MM.1S (cell line): ENCODE measurements around the gene TIPRL.

ENCODE experiments used
- DNase-seq: peaks from one replicate; pipeline ENCODE4 v3.0.0-alpha.2; 2015
- H2AFZ ChIP-seq: fragments of 300-600 bp; sonication (generic); 2 replicates; pipeline ENCODE4 v1.6.0; 2016; ENCODE audit warnings: antibody characterized with exemption, low read length
- H3F3A ChIP-seq: fragments of 300-600 bp; sonication (generic); 2 replicates; pipeline ENCODE4 v1.6.1; 2016; ENCODE audit warnings: mild to moderate bottlenecking, antibody characterized with exemption, low read length, moderate library complexity, mixed read lengths; ENCODE audit not compliant: insufficient read depth
- H3K27ac ChIP-seq: fragments of 300-600 bp; sonication (generic); 2 replicates; pipeline ENCODE4 v1.5.1; 2016; ENCODE audit warnings: mild to moderate bottlenecking, low read length
- H3K27me3 ChIP-seq: fragments of 300-600 bp; sonication (generic); replicated peaks from 2 replicates; pipeline ENCODE4 v1.6.0; 2016; ENCODE audit warnings: low read length; ENCODE audit not compliant: insufficient read depth
- H3K36me3 ChIP-seq: fragments of 300-600 bp; sonication (generic); replicated peaks from 2 replicates; pipeline ENCODE4 v1.6.1; 2016; ENCODE audit warnings: mild to moderate bottlenecking, low read length, mixed read lengths; ENCODE audit not compliant: insufficient read depth
- H3K4me1 ChIP-seq: fragments of 300-600 bp; sonication (generic); 2 replicates; pipeline ENCODE4 v1.6.1; 2016; ENCODE audit warnings: low read length, mixed read lengths
- H3K4me2 ChIP-seq: fragments of 300-600 bp; sonication (generic); 2 replicates; pipeline ENCODE4 v1.6.0; 2016; ENCODE audit warnings: low read depth, low read length
- H3K4me3 ChIP-seq: fragments of 300-600 bp; sonication (generic); 2 replicates; pipeline ENCODE4 v1.5.1; 2016; ENCODE audit warnings: low read length, mixed read lengths
- H3K79me2 ChIP-seq: fragments of 300-600 bp; sonication (generic); 2 replicates; pipeline ENCODE4 v1.6.1; 2016; ENCODE audit warnings: mixed run types, low read length, mixed read lengths
- H3K9ac ChIP-seq: fragments of 300-600 bp; sonication (generic); 2 replicates; pipeline ENCODE4 v1.6.1; 2016; ENCODE audit warnings: low read length, mixed read lengths
- H3K9me2 ChIP-seq: fragments of 300-600 bp; sonication (generic); replicated peaks from 2 replicates; pipeline ENCODE4 v1.6.1; 2016; ENCODE audit warnings: mild to moderate bottlenecking, low read length, mixed read lengths; ENCODE audit not compliant: insufficient read depth
- H3K9me3 ChIP-seq: fragments of 300-600 bp; sonication (generic); replicated peaks from 2 replicates; pipeline ENCODE4 v1.6.1; 2016; ENCODE audit warnings: mild to moderate bottlenecking, low read length, mixed read lengths; ENCODE audit not compliant: insufficient read depth
- H4K20me1 ChIP-seq: fragments of 300-600 bp; sonication (generic); 2 replicates; pipeline ENCODE4 v1.6.1; 2016; ENCODE audit warnings: mild to moderate bottlenecking, low read length, moderate library complexity, mixed read lengths; ENCODE audit not compliant: insufficient read depth
- EZH2 ChIP-seq: fragments of 300-600 bp; sonication (generic); optimal IDR thresholded peaks from 2 replicates; pipeline ENCODE3; 2017; ENCODE audit warnings: low read depth, mild to moderate bottlenecking, antibody characterized with exemption, low read length, mixed read lengths
- EZH2phosphoT487 ChIP-seq: fragments of 300-600 bp; sonication (generic); IDR thresholded peaks from 2 replicates; pipeline ENCODE4 v1.6.1; 2018; ENCODE audit warnings: antibody characterized with exemption, low read length
- TF ChIP-seq, protein P1 (sequence below): fragments of 300-600 bp; sonication (generic); IDR thresholded peaks from 2 replicates; pipeline ENCODE4 v1.5.1; 2016; ENCODE audit warnings: antibody characterized with exemption, low read length, mixed read lengths

The TIPRL gene

DNA sequence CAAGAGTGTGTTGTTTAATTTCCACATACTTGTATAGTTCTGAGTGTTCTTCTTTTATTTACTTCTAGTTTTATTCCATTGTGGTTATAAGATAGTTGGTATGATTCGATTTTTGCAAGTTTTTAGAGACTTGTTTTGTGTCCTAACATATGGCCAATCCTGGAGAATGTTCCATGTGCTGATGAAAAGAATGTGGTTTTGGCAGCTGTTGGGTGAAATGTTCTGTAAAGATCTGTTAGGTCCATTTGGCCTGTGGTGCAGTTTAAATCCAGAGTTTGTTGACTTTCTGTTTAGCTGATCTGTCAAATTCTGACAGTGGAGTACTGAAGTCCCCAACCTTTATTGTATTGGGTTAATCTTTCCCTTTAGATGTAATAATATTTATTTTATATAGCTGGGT, 19.5 kb upstream of the TIPRL start:
- Histone ChIP-seq H3K36me3 (no peaks in the 10 kb centered on the region), H4K20me1 (no peaks in the 10 kb centered on the region), H3K4me1 (no peaks in the 10 kb centered on the region), H3K27ac (no peak overlapping the region), H3K4me2 (no peak overlapping the region), H3F3A (no peaks in the 10 kb centered on the region), H3K9me2 (no peaks in the 10 kb centered on the region), H3K9ac (no peak overlapping the region), H3K9me3 (no peaks in the 10 kb centered on the region), H3K79me2 (no peaks in the 10 kb centered on the region), H3K27me3 (no peaks in the 10 kb centered on the region), H2AFZ (no peak overlapping the region), H3K4me3 (no peak overlapping the region)
- DNase-seq, result no peak
- TF ChIP-seq EZH2 (no peak), EZH2phosphoT487 (no peak)
- TF ChIP-seq, protein P1, sequence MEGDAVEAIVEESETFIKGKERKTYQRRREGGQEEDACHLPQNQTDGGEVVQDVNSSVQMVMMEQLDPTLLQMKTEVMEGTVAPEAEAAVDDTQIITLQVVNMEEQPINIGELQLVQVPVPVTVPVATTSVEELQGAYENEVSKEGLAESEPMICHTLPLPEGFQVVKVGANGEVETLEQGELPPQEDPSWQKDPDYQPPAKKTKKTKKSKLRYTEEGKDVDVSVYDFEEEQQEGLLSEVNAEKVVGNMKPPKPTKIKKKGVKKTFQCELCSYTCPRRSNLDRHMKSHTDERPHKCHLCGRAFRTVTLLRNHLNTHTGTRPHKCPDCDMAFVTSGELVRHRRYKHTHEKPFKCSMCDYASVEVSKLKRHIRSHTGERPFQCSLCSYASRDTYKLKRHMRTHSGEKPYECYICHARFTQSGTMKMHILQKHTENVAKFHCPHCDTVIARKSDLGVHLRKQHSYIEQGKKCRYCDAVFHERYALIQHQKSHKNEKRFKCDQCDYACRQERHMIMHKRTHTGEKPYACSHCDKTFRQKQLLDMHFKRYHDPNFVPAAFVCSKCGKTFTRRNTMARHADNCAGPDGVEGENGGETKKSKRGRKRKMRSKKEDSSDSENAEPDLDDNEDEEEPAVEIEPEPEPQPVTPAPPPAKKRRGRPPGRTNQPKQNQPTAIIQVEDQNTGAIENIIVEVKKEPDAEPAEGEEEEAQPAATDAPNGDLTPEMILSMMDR, result no peak

DNA sequence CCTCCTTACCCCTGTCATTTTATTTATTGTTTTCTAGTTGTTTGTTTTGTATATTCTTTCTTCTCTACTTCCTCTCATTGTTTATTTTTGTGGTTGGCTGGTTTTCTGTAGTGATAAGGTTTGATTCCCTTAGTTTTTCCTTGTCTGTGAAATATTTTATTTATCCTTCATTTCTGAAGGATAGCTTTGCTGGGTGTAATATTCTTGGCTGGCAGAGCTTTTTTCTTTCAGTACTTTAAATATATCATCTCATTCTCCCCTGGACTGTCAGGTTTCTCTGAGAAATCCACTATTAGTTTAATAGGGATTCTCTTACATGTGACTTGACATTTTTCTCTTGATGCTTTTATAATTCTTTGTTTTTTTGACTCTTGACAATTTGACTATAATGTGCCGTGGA, 18.8 kb upstream of the TIPRL start:
- Histone ChIP-seq H3K4me1 (no peaks in the 10 kb centered on the region), H3K27ac (no peak overlapping the region), H3F3A (no peaks in the 10 kb centered on the region), H2AFZ (no peak overlapping the region), H3K9ac (no peak overlapping the region), H3K27me3 (no peaks in the 10 kb centered on the region), H3K79me2 (no peaks in the 10 kb centered on the region), H3K9me2 (no peaks in the 10 kb centered on the region), H3K9me3 (no peaks in the 10 kb centered on the region), H3K4me3 (no peak overlapping the region), H4K20me1 (no peaks in the 10 kb centered on the region), H3K4me2 (no peak overlapping the region), H3K36me3 (no peaks in the 10 kb centered on the region)
- TF ChIP-seq EZH2, result no peak
- TF ChIP-seq EZH2phosphoT487, result no peak
- TF ChIP-seq, protein P1, result no peak
- no peak for DNase-seq

DNA sequence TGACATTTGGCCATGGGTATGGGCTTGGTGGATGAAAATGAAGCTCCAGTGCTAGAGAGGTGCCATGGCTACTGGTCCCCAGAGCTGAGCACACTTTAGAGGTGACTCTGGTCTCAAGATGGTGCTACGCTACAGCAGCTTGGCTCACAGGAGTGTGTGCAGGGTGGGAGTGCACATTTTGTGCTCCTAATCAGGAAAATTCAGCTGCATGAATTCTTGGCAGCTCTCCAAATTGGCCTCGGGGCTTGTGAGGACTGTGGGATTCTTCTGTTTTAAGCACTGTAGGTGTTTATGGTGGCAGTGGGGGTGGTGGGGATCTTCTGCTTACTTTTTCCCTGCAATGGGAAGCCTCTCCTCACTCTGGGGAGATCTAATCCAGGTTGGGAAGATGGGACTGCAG, 17.3 kb upstream of the TIPRL start:
- no peak for DNase-seq
- H2AFZ ChIP-seq, result no peak overlapping the region
- H3K9me2 ChIP-seq, result no peaks in the 10 kb centered on the region
- no peak overlapping the region for H3K27ac ChIP-seq
- H3K9ac ChIP-seq, result no peak overlapping the region
- TF ChIP-seq EZH2 (no peak), EZH2phosphoT487 (no peak)
- TF ChIP-seq, protein P1, result no peak
- H3K4me2 ChIP-seq, result no peak overlapping the region
- no peaks in the 10 kb centered on the region for H3K27me3 ChIP-seq
- H3K36me3 ChIP-seq, result no peaks in the 10 kb centered on the region
- no peaks in the 10 kb centered on the region for H3K79me2 ChIP-seq
- H3K9me3 ChIP-seq, result no peaks in the 10 kb centered on the region
- no peaks in the 10 kb centered on the region for H4K20me1 ChIP-seq
- no peaks in the 10 kb centered on the region for H3F3A ChIP-seq
- H3K4me1 ChIP-seq, result no peaks in the 10 kb centered on the region
- no peak overlapping the region for H3K4me3 ChIP-seq

DNA sequence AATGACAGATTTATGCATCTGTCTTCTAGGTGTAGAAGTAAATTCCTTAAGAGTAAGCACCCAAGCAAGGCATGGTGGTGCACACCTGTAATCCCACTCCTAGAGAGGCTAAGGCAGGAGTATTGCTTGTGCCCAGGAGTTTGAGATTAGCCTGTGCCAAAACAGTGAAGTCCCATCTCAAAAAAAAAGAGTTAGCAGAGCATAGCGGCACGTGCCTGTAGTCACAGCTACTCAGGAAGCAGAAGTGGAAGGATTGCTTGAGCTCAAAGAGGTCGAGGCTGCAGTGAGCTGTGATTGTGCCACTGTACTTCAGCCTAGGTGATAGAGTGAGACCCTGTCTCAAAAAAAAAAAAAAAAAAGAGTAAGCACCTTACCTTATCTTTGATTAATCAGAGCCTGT, 15.1 kb upstream of the TIPRL start:
- H3F3A ChIP-seq, result no peaks in the 10 kb centered on the region
- no peak for DNase-seq
- H3K27me3 ChIP-seq, result no peaks in the 10 kb centered on the region
- H4K20me1 ChIP-seq, result no peaks in the 10 kb centered on the region
- no peak overlapping the region for H3K4me3 ChIP-seq
- H3K4me1 ChIP-seq, result no peaks in the 10 kb centered on the region
- no peak overlapping the region for H3K4me2 ChIP-seq
- H3K27ac ChIP-seq, result no peak overlapping the region
- TF ChIP-seq, protein P1, result no peak
- TF ChIP-seq EZH2phosphoT487 (no peak), EZH2 (no peak)
- no peaks in the 10 kb centered on the region for H3K9me3 ChIP-seq
- H3K9me2 ChIP-seq, result no peaks in the 10 kb centered on the region
- H2AFZ ChIP-seq, result no peak overlapping the region
- no peaks in the 10 kb centered on the region for H3K36me3 ChIP-seq
- H3K79me2 ChIP-seq, result no peaks in the 10 kb centered on the region
- H3K9ac ChIP-seq, result no peak overlapping the region
